ENCODE results near the gene RAMACL.

RAMACL gene

DNA sequence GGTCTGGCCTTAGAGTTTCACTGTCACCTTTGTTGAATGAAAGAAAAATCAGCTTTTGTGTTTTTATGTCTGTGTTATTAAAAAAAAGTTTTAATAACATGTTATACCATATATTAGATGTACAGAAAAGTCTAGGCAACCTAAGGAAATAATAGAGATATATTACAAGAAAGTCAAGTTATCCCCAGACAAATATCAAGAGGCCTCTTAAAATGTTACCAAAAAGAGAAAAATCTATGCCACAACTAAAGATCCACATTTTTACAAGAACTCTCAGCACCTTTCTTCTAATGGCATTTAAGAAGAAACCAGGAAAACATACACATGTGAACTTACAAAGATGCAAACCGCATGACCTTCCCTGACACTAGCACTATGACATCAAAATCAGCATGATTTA, 26.8 kb downstream of the RAMACL start:
- no peak for DNase-seq (ENCODE audit: extremely low read depth in 1 of 2, low read depth in 1 of 2)

- no peak for DNase-seq (ENCODE audit: extremely low read depth in 1 of 2, low read depth in 1 of 2)
These were observed 27.3 kb downstream of the RAMACL start for GRCh38 chr6:166559211-166559610.

GRCh38 chr6:166558156-166559005, 28.1 kb downstream of the RAMACL start:
- no peak for DNase-seq (ENCODE audit: extremely low read depth in 1 of 2, low read depth in 1 of 2)

- no peak for DNase-seq (ENCODE audit: extremely low read depth in 1 of 2, low read depth in 1 of 2)
These were observed 29.6 kb downstream of the RAMACL start for GRCh38 chr6:166556863-166557322.

DNA sequence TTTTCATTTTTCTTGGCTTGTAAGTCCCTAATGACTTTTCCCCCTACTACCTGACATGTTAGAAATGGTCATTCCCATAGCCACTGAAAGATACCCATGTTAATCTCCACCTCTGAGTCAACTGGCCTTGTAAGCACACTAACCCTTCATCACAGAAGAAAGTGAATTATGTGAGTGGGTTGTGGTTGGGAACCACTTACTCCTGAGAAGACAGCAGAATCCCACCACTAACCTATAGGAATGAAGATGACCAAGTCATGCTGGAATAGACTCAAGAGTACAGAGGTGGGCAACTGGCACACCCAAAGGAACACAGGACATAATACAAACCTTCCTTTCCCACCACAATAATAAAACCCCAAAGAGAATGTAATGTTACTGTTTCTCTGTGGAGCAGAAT, 30.1 kb downstream of the RAMACL start:
- no peak for DNase-seq (ENCODE audit: extremely low read depth in 1 of 2, low read depth in 1 of 2)

- DNase-seq (ENCODE audit: extremely low read depth in 1 of 2, low read depth in 1 of 2), result no peak
These were observed 31.4 kb downstream of the RAMACL start for GRCh38 chr6:166555086-166555485.

DNA sequence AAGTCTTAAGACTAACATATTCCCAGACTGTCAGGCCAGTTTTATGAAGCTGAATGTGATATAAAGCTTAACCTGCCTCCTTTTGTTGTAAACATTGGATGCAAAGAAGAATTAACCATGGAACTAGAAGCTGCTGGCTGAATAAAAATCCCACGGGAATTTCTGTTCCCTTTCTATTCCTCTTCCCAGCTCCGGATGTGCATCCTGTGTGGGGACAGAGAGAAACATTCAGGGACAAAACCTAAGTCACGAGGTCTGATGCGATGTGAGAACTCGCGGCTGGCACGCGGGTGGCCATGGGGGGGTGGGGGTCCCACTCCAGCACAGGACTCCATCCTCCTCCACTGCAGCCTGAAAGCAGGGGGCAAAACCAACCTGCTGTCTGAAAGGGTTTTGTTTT, 32.2 kb downstream of the RAMACL start:
- DNase-seq (ENCODE audit: extremely low read depth in 1 of 2, low read depth in 1 of 2), result no peak

DNA sequence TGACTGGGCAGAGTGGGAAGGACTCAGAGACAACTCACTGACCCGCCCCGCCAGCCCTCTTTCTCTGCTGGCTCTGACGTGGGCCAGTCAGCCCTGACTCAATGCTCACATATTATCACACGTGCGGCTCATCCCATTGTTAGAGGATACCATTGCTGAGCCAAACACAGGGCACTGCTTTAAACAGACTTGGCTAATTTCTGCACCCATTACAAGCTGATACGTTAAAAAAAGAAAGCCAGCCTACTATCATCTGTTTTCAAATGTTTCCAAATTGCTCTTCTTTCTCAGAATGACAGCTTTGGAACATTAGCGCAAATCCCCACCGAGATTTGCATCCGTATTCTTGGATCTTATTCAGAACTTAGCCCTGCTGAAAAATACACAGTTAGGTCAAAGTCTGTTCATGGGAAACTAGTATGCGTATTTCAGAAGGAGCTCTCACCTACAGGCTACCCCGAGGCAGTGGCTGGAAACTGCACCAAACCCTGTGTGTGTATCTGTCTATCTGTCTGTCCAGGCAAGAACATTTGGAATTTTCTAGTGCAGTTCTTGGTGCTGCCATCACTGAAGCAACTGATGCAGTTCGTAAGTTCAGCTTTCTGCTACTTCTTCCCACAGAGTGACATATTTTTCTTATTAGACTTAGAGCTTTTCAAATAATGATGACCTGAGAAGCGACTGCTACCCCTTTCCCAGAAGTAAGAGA, 32.8 kb downstream of the RAMACL start:
- no peak for DNase-seq (ENCODE audit: extremely low read depth in 1 of 2, low read depth in 1 of 2)

DNA sequence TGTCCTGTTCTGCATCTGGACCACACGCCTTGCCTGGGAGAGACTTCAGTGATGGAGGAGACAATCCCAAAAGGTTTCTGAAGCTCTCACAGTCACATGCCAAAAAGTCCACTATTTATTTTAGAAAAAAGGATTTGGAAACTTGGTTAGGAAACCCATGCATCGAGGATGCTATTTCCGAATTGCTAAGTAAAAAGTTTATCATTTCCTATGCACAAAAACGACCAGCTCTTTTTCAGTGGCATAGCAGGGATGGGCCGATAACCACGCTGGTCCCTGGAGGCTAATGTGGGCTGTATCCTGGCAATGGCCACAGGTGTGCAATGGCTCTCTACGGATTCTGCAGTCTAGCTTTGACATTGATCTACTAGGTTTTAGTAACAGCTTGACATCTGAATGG, 33.9 kb downstream of the RAMACL start:
- no peak for DNase-seq (ENCODE audit: extremely low read depth in 1 of 2, low read depth in 1 of 2)

GRCh38 chr6:166551754-166552495, 34.6 kb downstream of the RAMACL start:
- no peak for DNase-seq (ENCODE audit: extremely low read depth in 1 of 2, low read depth in 1 of 2)

- DNase-seq (ENCODE audit: extremely low read depth in 1 of 2, low read depth in 1 of 2), result no peak
These were observed 39.8 kb downstream of the RAMACL start for GRCh38 chr6:166546653-166547052.

GRCh38 chr6:166545156-166546034, 41.1 kb downstream of the RAMACL start:
- DNase-seq (ENCODE audit: extremely low read depth in 1 of 2, low read depth in 1 of 2), result no peak

GRCh38 chr6:166544296-166544605, 42.2 kb downstream of the RAMACL start:
- no peak for DNase-seq (ENCODE audit: extremely low read depth in 1 of 2, low read depth in 1 of 2)

- DNase-seq (ENCODE audit: extremely low read depth in 1 of 2, low read depth in 1 of 2), result no peak
These were observed 42.7 kb downstream of the RAMACL start for GRCh38 chr6:166543603-166544295.

DNA sequence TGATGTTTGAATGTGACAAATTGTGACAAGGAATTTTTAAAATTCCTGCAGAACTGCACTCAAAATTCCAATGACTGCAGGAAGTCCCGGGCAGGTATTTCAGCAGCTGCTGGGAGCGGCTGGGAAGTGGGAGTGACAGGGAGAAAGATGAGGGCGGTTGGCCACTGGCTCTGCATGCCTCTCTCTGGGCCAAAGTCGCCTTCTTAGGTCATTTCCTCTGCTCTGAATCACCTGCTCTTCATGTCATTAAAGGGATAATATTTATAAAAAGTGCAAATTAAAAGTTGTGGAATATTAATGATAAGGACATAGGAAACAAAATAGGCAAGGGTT, 43.9 kb downstream of the RAMACL start:
- DNase-seq (ENCODE audit: extremely low read depth in 1 of 2, low read depth in 1 of 2), result no peak

GRCh38 chr6:166541876-166542579, 44.5 kb downstream of the RAMACL start:
- DNase-seq (ENCODE audit: extremely low read depth in 1 of 2, low read depth in 1 of 2), result no peak

GRCh38 chr6:166541366-166541765, 45.1 kb downstream of the RAMACL start:
- no peak for DNase-seq (ENCODE audit: extremely low read depth in 1 of 2, low read depth in 1 of 2)

- DNase-seq (ENCODE audit: extremely low read depth in 1 of 2, low read depth in 1 of 2), result peak; percentile 25 to 49
These were observed 45.7 kb downstream of the RAMACL start for GRCh38 chr6:166540631-166541331.

DNA sequence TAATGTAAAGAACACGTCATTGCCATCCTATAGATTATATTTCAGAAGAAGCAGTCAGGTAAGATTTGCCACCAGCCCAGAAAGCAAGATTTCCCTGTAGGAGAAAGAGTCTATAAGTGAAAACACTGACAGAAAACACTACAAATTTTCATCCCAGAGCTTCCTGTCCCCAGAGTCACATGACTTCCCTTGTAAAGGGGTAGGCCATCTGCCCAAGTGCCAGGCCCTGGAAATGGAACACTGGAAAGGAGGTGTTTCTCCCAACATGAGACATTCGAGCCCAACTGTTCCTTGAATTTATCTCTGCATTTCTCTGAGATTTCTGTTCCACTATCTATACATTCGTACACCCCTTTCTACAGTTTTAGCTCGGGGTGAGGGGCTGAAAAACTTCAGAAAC, 46.9 kb downstream of the RAMACL start:
- no peak for DNase-seq (ENCODE audit: extremely low read depth in 1 of 2, low read depth in 1 of 2)
